ENCODE results near the gene AIG1.

Gene AIG1

GRCh38 chr6:143098054-143098671 lies 37.5 kb downstream of the AIG1 start:
- H4K20me1 ChIP-seq (ENCODE audit: insufficient read depth, low read length) = no peaks in the 10 kb centered on the region
- no peaks in the 10 kb centered on the region for H3K27me3 ChIP-seq (replicated peaks; ENCODE audit: insufficient read depth, low read length)
- H3K4me2 ChIP-seq (ENCODE audit: low read depth, low read length) = peak overlapping the region; percentile 60; the same call in 1 of the 2 replicates
- H3F3A ChIP-seq (ENCODE audit: insufficient read depth, low read length) = peaks cover 11% of the 10 kb centered on the region; the same call in 1 of the 2 replicates
- H2AFZ ChIP-seq (ENCODE audit: low read length) = no peak overlapping the region
- no peaks in the 10 kb centered on the region for H3K79me2 ChIP-seq (ENCODE audit: low read length)
- H3K9me3 ChIP-seq (replicated peaks; ENCODE audit: insufficient read depth, low read length) = no peaks in the 10 kb centered on the region
- H3K4me1 ChIP-seq (ENCODE audit: low read length) = peaks cover 18% of the 10 kb centered on the region; the same call in 1 of the 2 replicates
- no peaks in the 10 kb centered on the region for H3K9me2 ChIP-seq (replicated peaks; ENCODE audit: insufficient read depth, low read length)
- peak overlapping the region; percentile 44 for H3K4me3 ChIP-seq (ENCODE audit: low read length)
- H3K27ac ChIP-seq (ENCODE audit: low read length) = peak overlapping the region; percentile 69; the same call in 1 of the 2 replicates
- TF ChIP-seq EZH2 (optimal IDR thresholded peaks at IDR 0.05; ENCODE audit: low read depth, low read length) (no peak), EZH2phosphoT487 (IDR thresholded peaks at IDR 0.05; ENCODE audit: low read length) (no peak)
- TF ChIP-seq, protein P1, sequence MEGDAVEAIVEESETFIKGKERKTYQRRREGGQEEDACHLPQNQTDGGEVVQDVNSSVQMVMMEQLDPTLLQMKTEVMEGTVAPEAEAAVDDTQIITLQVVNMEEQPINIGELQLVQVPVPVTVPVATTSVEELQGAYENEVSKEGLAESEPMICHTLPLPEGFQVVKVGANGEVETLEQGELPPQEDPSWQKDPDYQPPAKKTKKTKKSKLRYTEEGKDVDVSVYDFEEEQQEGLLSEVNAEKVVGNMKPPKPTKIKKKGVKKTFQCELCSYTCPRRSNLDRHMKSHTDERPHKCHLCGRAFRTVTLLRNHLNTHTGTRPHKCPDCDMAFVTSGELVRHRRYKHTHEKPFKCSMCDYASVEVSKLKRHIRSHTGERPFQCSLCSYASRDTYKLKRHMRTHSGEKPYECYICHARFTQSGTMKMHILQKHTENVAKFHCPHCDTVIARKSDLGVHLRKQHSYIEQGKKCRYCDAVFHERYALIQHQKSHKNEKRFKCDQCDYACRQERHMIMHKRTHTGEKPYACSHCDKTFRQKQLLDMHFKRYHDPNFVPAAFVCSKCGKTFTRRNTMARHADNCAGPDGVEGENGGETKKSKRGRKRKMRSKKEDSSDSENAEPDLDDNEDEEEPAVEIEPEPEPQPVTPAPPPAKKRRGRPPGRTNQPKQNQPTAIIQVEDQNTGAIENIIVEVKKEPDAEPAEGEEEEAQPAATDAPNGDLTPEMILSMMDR (IDR thresholded peaks at IDR 0.05; ENCODE audit: low read length) = no peak
- H3K36me3 ChIP-seq (replicated peaks; ENCODE audit: insufficient read depth, low read length) = no peaks in the 10 kb centered on the region
- DNase-seq = no peak
- H3K9ac ChIP-seq (ENCODE audit: low read length) = no peak overlapping the region

DNA sequence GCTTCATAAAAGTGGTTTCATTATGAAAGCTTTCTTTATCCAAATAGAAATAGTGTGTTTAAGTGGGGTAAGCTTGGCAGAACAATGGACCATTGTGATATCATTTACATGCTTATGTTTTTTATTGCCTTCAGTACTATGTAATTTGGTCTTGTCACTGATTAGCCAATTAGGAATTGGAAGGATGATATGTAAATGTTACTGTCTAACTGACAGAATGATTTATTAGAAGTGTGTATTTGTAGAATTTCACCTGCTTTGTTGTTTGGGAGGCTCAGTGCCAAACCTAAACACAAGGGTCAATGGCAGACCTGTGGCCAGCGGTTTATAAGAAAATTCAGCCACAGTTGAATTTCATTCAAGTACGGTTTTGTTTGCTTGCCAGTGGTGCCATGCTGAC lies 39.0 kb downstream of the AIG1 start:
- H3K4me2 ChIP-seq (ENCODE audit: low read depth, low read length) = no peak overlapping the region

GRCh38 chr6:143100429-143100828 lies 39.7 kb downstream of the AIG1 start:
- TF ChIP-seq, protein P1 (IDR thresholded peaks at IDR 0.05; ENCODE audit: low read length) = no peak
- TF ChIP-seq EZH2phosphoT487 (IDR thresholded peaks at IDR 0.05; ENCODE audit: low read length) = no peak
- TF ChIP-seq EZH2 (optimal IDR thresholded peaks at IDR 0.05; ENCODE audit: low read depth, low read length) = no peak
- H4K20me1 ChIP-seq (ENCODE audit: insufficient read depth, low read length) = no peaks in the 10 kb centered on the region
- no peaks in the 10 kb centered on the region for H3K9me3 ChIP-seq (replicated peaks; ENCODE audit: insufficient read depth, low read length)
- no peak overlapping the region for H3K4me3 ChIP-seq (ENCODE audit: low read length)
- no peak overlapping the region for H2AFZ ChIP-seq (ENCODE audit: low read length)
- H3K9me2 ChIP-seq (replicated peaks; ENCODE audit: insufficient read depth, low read length) = no peaks in the 10 kb centered on the region
- DNase-seq = no peak
- H3F3A ChIP-seq (ENCODE audit: insufficient read depth, low read length) = peaks cover 11% of the 10 kb centered on the region; the same call in 1 of the 2 replicates
- no peak overlapping the region for H3K9ac ChIP-seq (ENCODE audit: low read length)
- no peaks in the 10 kb centered on the region for H3K27me3 ChIP-seq (replicated peaks; ENCODE audit: insufficient read depth, low read length)
- no peak overlapping the region for H3K4me2 ChIP-seq (ENCODE audit: low read depth, low read length)
- no peak overlapping the region for H3K27ac ChIP-seq (ENCODE audit: low read length)
- H3K79me2 ChIP-seq (ENCODE audit: low read length) = no peaks in the 10 kb centered on the region
- H3K36me3 ChIP-seq (replicated peaks; ENCODE audit: insufficient read depth, low read length) = no peaks in the 10 kb centered on the region
- peaks cover 18% of the 10 kb centered on the region; the same call in 1 of the 2 replicates for H3K4me1 ChIP-seq (ENCODE audit: low read length)

More for the DNA sequence above, 39.0 kb downstream of the AIG1 start:
- H3K4me1 ChIP-seq (ENCODE audit: low read length) = peaks cover 18% of the 10 kb centered on the region; the same call in 1 of the 2 replicates
- H3K9ac ChIP-seq (ENCODE audit: low read length) = no peak overlapping the region
- H3K27me3 ChIP-seq (replicated peaks; ENCODE audit: insufficient read depth, low read length) = no peaks in the 10 kb centered on the region
- no peak overlapping the region for H3K4me3 ChIP-seq (ENCODE audit: low read length)
- no peaks in the 10 kb centered on the region for H4K20me1 ChIP-seq (ENCODE audit: insufficient read depth, low read length)
- H3K9me3 ChIP-seq (replicated peaks; ENCODE audit: insufficient read depth, low read length) = no peaks in the 10 kb centered on the region
- no peak overlapping the region for H2AFZ ChIP-seq (ENCODE audit: low read length)
- no peaks in the 10 kb centered on the region for H3K9me2 ChIP-seq (replicated peaks; ENCODE audit: insufficient read depth, low read length)
- no peak for TF ChIP-seq EZH2 (optimal IDR thresholded peaks at IDR 0.05; ENCODE audit: low read depth, low read length)
- no peak for TF ChIP-seq EZH2phosphoT487 (IDR thresholded peaks at IDR 0.05; ENCODE audit: low read length)
- TF ChIP-seq, protein P1 (IDR thresholded peaks at IDR 0.05; ENCODE audit: low read length) = no peak
- H3K79me2 ChIP-seq (ENCODE audit: low read length) = no peaks in the 10 kb centered on the region
- H3F3A ChIP-seq (ENCODE audit: insufficient read depth, low read length) = peaks cover 11% of the 10 kb centered on the region; the same call in 1 of the 2 replicates
- no peaks in the 10 kb centered on the region for H3K36me3 ChIP-seq (replicated peaks; ENCODE audit: insufficient read depth, low read length)
- DNase-seq = no peak
- no peak overlapping the region for H3K27ac ChIP-seq (ENCODE audit: low read length)

Measured in MM.1S (cell line).